ENCODE measurements around the gene EMILIN3. TPM values are rescaled to one million over a fixed set of nuclear protein-coding genes. Genes with fewer than 3 reads are reported as not detected.

Gene EMILIN3
- total RNA-seq, 1 experiment from 2014 or later = 5.9 TPM

DNA sequence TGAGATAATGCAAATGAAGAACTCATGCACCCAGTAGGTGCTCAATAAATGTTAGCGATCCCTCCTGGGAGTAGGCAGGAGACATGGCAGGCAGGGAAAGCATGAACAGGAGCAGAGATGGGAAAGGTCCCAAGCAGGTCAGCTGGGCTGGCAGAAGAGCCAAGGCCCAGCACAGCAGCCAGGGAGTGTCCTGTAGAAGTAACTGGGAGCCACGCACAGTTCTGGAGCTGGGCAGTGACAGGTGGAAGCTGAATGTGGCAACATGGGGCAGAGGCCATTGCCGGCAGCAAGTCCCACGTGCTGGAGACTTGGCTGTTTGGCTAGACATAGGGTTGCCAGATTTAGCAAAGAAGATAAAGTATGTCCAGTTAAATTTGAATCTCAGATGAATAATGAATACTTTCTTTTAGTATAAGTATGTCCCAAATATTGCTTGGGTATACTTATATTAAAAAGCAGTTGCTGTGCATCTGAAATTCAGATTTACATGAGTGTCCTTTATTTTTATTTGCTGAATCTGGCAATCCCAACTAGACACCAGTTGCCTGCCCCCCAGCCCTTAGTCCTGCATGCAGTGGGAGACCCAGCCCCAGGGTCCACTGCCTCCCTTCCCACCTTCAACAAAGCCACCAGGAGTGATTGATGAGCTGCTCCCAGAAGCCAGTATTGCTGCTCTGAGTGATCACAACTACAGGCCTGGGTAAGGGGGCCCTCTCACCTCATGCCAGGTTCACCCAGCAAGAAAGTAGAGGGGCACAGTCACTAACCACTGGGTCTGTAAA is 29.7 kb downstream of the EMILIN3 start:
- Histone ChIP-seq H3K23me2 (ENCODE audit: insufficient read length, low read depth, low read length, poor library complexity, severe bottlenecking) (peaks cover 4% of the 10 kb centered on the region), H4K20me1 (ENCODE audit: control insufficient read depth, insufficient read depth, insufficient read length) (no peaks in the 10 kb centered on the region), H2BK15ac (ENCODE audit: low read depth, low read length) (no peak overlapping the region), H3K79me2 (ENCODE audit: insufficient read depth, low read length) (no peaks in the 10 kb centered on the region), H3K4me1 (ENCODE audit: insufficient read depth, low read length) (peaks cover 3% of the 10 kb centered on the region; the same call in 1 of the 2 replicates), H3K79me1 (ENCODE audit: insufficient read depth, low read depth, low read length, poor library complexity, severe bottlenecking) (no peaks in the 10 kb centered on the region), H3K56ac (ENCODE audit: insufficient read length, low read depth, low read length) (no peak overlapping the region), H3K9me3 (ENCODE audit: control insufficient read depth, low read depth, low read length) (no peaks in the 10 kb centered on the region), H3K4ac (ENCODE audit: low read depth, low read length) (no peak overlapping the region), H3K27ac (ENCODE audit: insufficient read length, low read depth, low read length) (no peak overlapping the region), H3K9ac (ENCODE audit: extremely low read depth, insufficient read length, low read length) (no peak overlapping the region), H3T11ph (ENCODE audit: low read length) (no peak overlapping the region), H2AFZ (ENCODE audit: low read length) (no peak overlapping the region), H2BK20ac (ENCODE audit: low read depth, low read length, poor library complexity, severe bottlenecking) (no peak overlapping the region), H4K91ac (ENCODE audit: insufficient read length, low read depth, low read length) (no peak overlapping the region), H4K8ac (replicated peaks; ENCODE audit: insufficient read length, low read depth, low read length) (no peak overlapping the region), H3K18ac (ENCODE audit: insufficient read length, low read depth, low read length) (no peak overlapping the region), H2BK120ac (ENCODE audit: low read depth, low read length, poor library complexity, severe bottlenecking) (no peak overlapping the region), H2AK5ac (ENCODE audit: insufficient read length, low read length) (no peak overlapping the region), H3K4me2 (ENCODE audit: insufficient read depth, insufficient read length, low read length) (no peak overlapping the region), H3K27me3 (ENCODE audit: insufficient read depth, low read length) (no peaks in the 10 kb centered on the region), H2BK5ac (ENCODE audit: insufficient read length, low read length) (no peak overlapping the region), H2BK12ac (ENCODE audit: insufficient read length, low read depth, low read length) (no peak overlapping the region), H3K23ac (ENCODE audit: insufficient read length, low read depth, low read length) (no peak overlapping the region), H3K14ac (ENCODE audit: insufficient read depth, low read length) (no peak overlapping the region), H4K5ac (ENCODE audit: insufficient read length, low read depth, low read length) (no peak overlapping the region)
- no peak overlapping the region for H3K27ac Mint-ChIP-seq
- H3K36me3 Mint-ChIP-seq (ENCODE audit: insufficient read depth in 1 of 3, low read depth in 3 of 3) = no peaks in the 10 kb centered on the region
- H3K4me1 Mint-ChIP-seq = peaks cover 9 to 15% of the 10 kb centered on the region in 2 experiments
- DNase-seq = no peak
- no peak overlapping the region; a peak in 1 of 5 replicates for H3K4me3 Mint-ChIP-seq
- H3K27me3 Mint-ChIP-seq (ENCODE audit: low read depth) = peaks cover 23% of the 10 kb centered on the region
- TF ChIP-seq, protein P1, sequence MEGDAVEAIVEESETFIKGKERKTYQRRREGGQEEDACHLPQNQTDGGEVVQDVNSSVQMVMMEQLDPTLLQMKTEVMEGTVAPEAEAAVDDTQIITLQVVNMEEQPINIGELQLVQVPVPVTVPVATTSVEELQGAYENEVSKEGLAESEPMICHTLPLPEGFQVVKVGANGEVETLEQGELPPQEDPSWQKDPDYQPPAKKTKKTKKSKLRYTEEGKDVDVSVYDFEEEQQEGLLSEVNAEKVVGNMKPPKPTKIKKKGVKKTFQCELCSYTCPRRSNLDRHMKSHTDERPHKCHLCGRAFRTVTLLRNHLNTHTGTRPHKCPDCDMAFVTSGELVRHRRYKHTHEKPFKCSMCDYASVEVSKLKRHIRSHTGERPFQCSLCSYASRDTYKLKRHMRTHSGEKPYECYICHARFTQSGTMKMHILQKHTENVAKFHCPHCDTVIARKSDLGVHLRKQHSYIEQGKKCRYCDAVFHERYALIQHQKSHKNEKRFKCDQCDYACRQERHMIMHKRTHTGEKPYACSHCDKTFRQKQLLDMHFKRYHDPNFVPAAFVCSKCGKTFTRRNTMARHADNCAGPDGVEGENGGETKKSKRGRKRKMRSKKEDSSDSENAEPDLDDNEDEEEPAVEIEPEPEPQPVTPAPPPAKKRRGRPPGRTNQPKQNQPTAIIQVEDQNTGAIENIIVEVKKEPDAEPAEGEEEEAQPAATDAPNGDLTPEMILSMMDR (conservative IDR thresholded peaks at IDR 0.05) = no peak
- H3K9me3 Mint-ChIP-seq = no peaks in the 10 kb centered on the region
- WGBS (ENCODE audit: extremely low coverage, insufficient read length, low lambda C conversion rate) = no CpG with 5 or more reads among the region's 4 CpGs
